Activated naive CD8-positive, alpha-beta T cell treated with anti-CD3 and anti-CD28 coated beads, Interleukin-2, amount 50 U/mL, for 16 hours (primary cell): Measurements from ENCODE around the gene MBOAT2.
"Not testable (repeated sequence)": the region's sequence is repeated elsewhere in the genome, so short reads cannot be mapped to it uniquely, and the experiment has no call there.

Experiments used
- DNase-seq: peaks from one replicate; pipeline ENCODE4 v3.0.0-alpha.2; 2020; ENCODE audit warnings: low read depth, low spot score

MBOAT2 gene

GRCh38 chr2:9003616-9004337 is at the start of gene MBOAT2:
Gene MBOAT2, minus strand, starts transcription at chr2:9003684. Its CDS starts 70 bp downstream, at chr2:9003614.
- peak; percentile 30 for DNase-seq

- no peak for DNase-seq
Measured at GRCh38 chr2:9052821-9053533, 49.5 kb upstream of the MBOAT2 start.

GRCh38 chr2:9051451-9051850 is 48.0 kb upstream of the MBOAT2 start:
- DNase-seq = not testable (repeated sequence)

GRCh38 chr2:9050122-9050809 is 46.8 kb upstream of the MBOAT2 start:
- DNase-seq = no peak

GRCh38 chr2:9045595-9045994 is 42.1 kb upstream of the MBOAT2 start:
- no peak for DNase-seq

GRCh38 chr2:9043491-9043890 is 40.0 kb upstream of the MBOAT2 start:
- DNase-seq = not testable (repeated sequence)

- no peak for DNase-seq
Measured at GRCh38 chr2:9037166-9037565, 33.7 kb upstream of the MBOAT2 start.

- no peak for DNase-seq
Measured at GRCh38 chr2:9033385-9034168, 30.1 kb upstream of the MBOAT2 start.

- DNase-seq = no peak
Measured at GRCh38 chr2:9032536-9033255, 29.2 kb upstream of the MBOAT2 start.

GRCh38 chr2:9032121-9032520 is 28.6 kb upstream of the MBOAT2 start:
- DNase-seq = no peak

- no peak for DNase-seq
Measured at GRCh38 chr2:9031246-9031645, 27.8 kb upstream of the MBOAT2 start.

GRCh38 chr2:9030841-9031240 is 27.4 kb upstream of the MBOAT2 start:
- DNase-seq = no peak

GRCh38 chr2:9030190-9030589 is 26.7 kb upstream of the MBOAT2 start:
- DNase-seq = no peak

GRCh38 chr2:9029721-9030120 is 26.2 kb upstream of the MBOAT2 start:
- no peak for DNase-seq

GRCh38 chr2:9027884-9028283 is 24.4 kb upstream of the MBOAT2 start:
- no peak for DNase-seq

GRCh38 chr2:9025746-9026145 is 22.3 kb upstream of the MBOAT2 start:
- no peak for DNase-seq

- DNase-seq = no peak
Measured at GRCh38 chr2:9024575-9024974, 21.1 kb upstream of the MBOAT2 start.

GRCh38 chr2:9021563-9022211 is 18.2 kb upstream of the MBOAT2 start:
- no peak for DNase-seq

GRCh38 chr2:9020267-9020666 is 16.8 kb upstream of the MBOAT2 start:
- DNase-seq = no peak

GRCh38 chr2:9018534-9018933 is 15.1 kb upstream of the MBOAT2 start:
- DNase-seq = no peak

- DNase-seq = no peak
Measured at GRCh38 chr2:9018109-9018508, 14.6 kb upstream of the MBOAT2 start.
